Upper lobe of left lung (tissue), 4 donors: ENCODE measurements around the gene TFB1M.
"Not testable (repeated sequence)": the region's sequence is repeated elsewhere in the genome, so short reads cannot be mapped to it uniquely, and the experiment has no call there.

Source experiments
- CTCF ChIP-seq, 6 experiments: fragments of 450-650 bp in 4 of 6; fragments of 200-600 bp in 2 of 6; sonication (generic) in 2 of 6; IDR thresholded peaks; one replicate each; pipeline ENCODE4 v1.5.1; 2016 to 2019; ENCODE audit warnings: antibody characterized with exemption in 6 of 6
- EP300 ChIP-seq, 4 donors: sonication (generic); formaldehyde crosslinking; IDR thresholded peaks; one replicate each; pipeline ENCODE4 v1.5.1; 2017; ENCODE audit warnings: antibody characterized with exemption in 4 of 4, control low read depth in 2 of 4
- POLR2A ChIP-seq, 4 donors: fragments of 450-650 bp; IDR thresholded peaks; one replicate each; pipeline ENCODE4 v1.5.1; 2016 to 2017; ENCODE audit warnings: antibody characterized with exemption in 4 of 4, mild to moderate bottlenecking in 2 of 4
- POLR2AphosphoS5 ChIP-seq, 2 donors: sonication (generic); formaldehyde crosslinking; IDR thresholded peaks; one replicate each; pipeline ENCODE4 v1.5.1; 2017; ENCODE audit warnings: antibody characterized with exemption in 2 of 2

- not testable (repeated sequence) for TF ChIP-seq POLR2A, CTCF, EP300, POLR2AphosphoS5 (IDR thresholded peaks at IDR 0.05)
These were observed 19.8 kb upstream of the TFB1M start for GRCh38 chr6:155334073-155334472.
